HCT116 (cell line): ENCODE data around the gene CSK. TPM values are rescaled to one million over a fixed set of nuclear protein-coding genes. Genes with fewer than 3 reads are reported as not detected.
A peak's percentile ranks its signal among the peaks of the same experiment; 100 is the strongest.

Source experiments
- ATAC-seq: fragments of 200-7000 bp; cut with Tn5 transposase; 2 replicates; pipeline ENCODE4 v1.9.1; 2020; ENCODE audit warnings: mild to moderate bottlenecking, moderate library complexity
- BruUV-seq: library from RNA; stranded (reverse); fragments of 400-500 nt; replicated peaks from 2 replicates; lab custom pipeline; 2021; lab: Mats Ljungman, UMichigan
- CTCF ChIA-PET: fragments of 300-600 bp; sonication (Branson Sonifier 250); formaldehyde crosslinking; loops from one replicate; lab custom pipeline; 2021; ENCODE audit warnings: antibody characterized with exemption; lab: Charles Lee
- POLR2A ChIA-PET: fragments of 300-600, 350-600 bp; sonication (Branson Sonifier 250); formaldehyde crosslinking; loops from one replicate; lab custom pipeline; 2021; ENCODE audit warnings: antibody characterized with exemption; lab: Charles Lee
- RAD21 ChIA-PET, 2 experiments: fragments of 300-600 bp; sonication (Branson Sonifier 250); formaldehyde crosslinking; loops; one replicate each; lab custom pipeline; 2023; ENCODE audit warnings: low total read pairs in 2 of 2; ENCODE audit not compliant: uncharacterized antibody in 2 of 2, unreplicated experiment in 2 of 2, low non-redundant PET in 1 of 2; lab: Charles Lee
- DNase-seq: peaks from one replicate; pipeline ENCODE4 v3.0.0-alpha.2; 2010; ENCODE audit warnings: low read depth, low spot score
- H2AFZ ChIP-seq: fragments of 200-600 bp; shearing (Covaris generic), sonication (generic); 2 replicates; pipeline ENCODE4 v1.6.1; 2017; ENCODE audit warnings: low read depth, mixed run types, mixed read lengths, antibody characterized with exemption, low read length; ENCODE audit not compliant: poor library complexity, severe bottlenecking
- H3K27ac ChIP-seq: 2 replicates; pipeline ENCODE4 v1.5.1; 2012; ENCODE audit warnings: low read depth, low read length
- H3K27me3 ChIP-seq: fragments of 200-600 bp; sonication (generic); 2 replicates; pipeline ENCODE4 v1.6.1; 2016; ENCODE audit warnings: mixed run types, low read length, mixed read lengths; ENCODE audit not compliant: insufficient read depth
- H3K36me3 ChIP-seq, 2 experiments: fragments of 200-500 bp in 1 of 2; fragments of 200-600 bp in 1 of 2; sonication (Bioruptor generic) in 1 of 2; sonication (generic) in 1 of 2; 2 replicates each; pipeline versions ENCODE4 v1.5.1 to v1.6.1; 2014 to 2016; ENCODE audit warnings: low read length in 2 of 2, inconsistent platforms in 1 of 2, mixed read lengths in 1 of 2, mixed run types in 1 of 2; ENCODE audit not compliant: insufficient read depth in 2 of 2, control insufficient read depth in 1 of 2
- H3K4me1 ChIP-seq, 2 experiments: fragments of 200-600 bp in 1 of 2; sonication (generic) in 1 of 2; 2 replicates each; pipeline versions ENCODE4 v1.5.1 to v1.6.1; 2012 to 2017; ENCODE audit warnings: low read length in 2 of 2, inconsistent platforms in 1 of 2, mild to moderate bottlenecking in 1 of 2, mixed read lengths in 1 of 2, mixed run types in 1 of 2, moderate library complexity in 1 of 2; ENCODE audit not compliant: insufficient read depth in 2 of 2, control insufficient read depth in 1 of 2
- H3K4me2 ChIP-seq: fragments of 200-600 bp; sonication (generic); 2 replicates; pipeline ENCODE4 v1.6.1; 2017; ENCODE audit warnings: mixed run types, low read length, mixed read lengths
- H3K4me3 ChIP-seq, 2 experiments: fragments of 200-600 bp in 1 of 2; sonication (generic) in 1 of 2; replicated peaks in 1 of 2; 2 replicates each; pipeline ENCODE4 v1.5.1; 2011 to 2016; ENCODE audit warnings: low read length in 2 of 2, control low read depth in 1 of 2, low read depth in 1 of 2, mild to moderate bottlenecking in 1 of 2, mixed read lengths in 1 of 2, mixed run types in 1 of 2
- H3K79me2 ChIP-seq: fragments of 200-600 bp; sonication (generic); 2 replicates; pipeline ENCODE4 v1.6.1; 2017; ENCODE audit warnings: mild to moderate bottlenecking, mixed run types, low read length, moderate library complexity, mixed read lengths; ENCODE audit not compliant: insufficient read depth
- H3K9ac ChIP-seq: fragments of 200-600 bp; sonication (generic); 2 replicates; pipeline ENCODE4 v1.6.1; 2016; ENCODE audit warnings: low read length, mixed read lengths
- H3K9me2 ChIP-seq: fragments of 200-600 bp; sonication (generic), shearing (Covaris generic); 2 replicates; pipeline ENCODE4 v1.6.1; 2017; ENCODE audit warnings: mixed run types, mild to moderate bottlenecking, moderate library complexity; ENCODE audit not compliant: insufficient read depth
- H3K9me3 ChIP-seq, 2 experiments: fragments of 200-500 bp in 1 of 2; fragments of 200-600 bp in 1 of 2; sonication (Bioruptor generic) in 1 of 2; sonication (generic) in 1 of 2; 2 replicates each; pipeline ENCODE4 v1.6.1; 2014 to 2017; ENCODE audit warnings: low read length in 2 of 2, mixed read lengths in 2 of 2, inconsistent platforms in 1 of 2, low read depth in 1 of 2, mild to moderate bottlenecking in 1 of 2, mixed run types in 1 of 2, moderate library complexity in 1 of 2; ENCODE audit not compliant: control insufficient read depth in 1 of 2, insufficient read depth in 1 of 2
- H4K20me1 ChIP-seq: fragments of 200-600 bp; sonication (generic), shearing (Covaris generic); 2 replicates; pipeline ENCODE4 v1.6.1; 2017; ENCODE audit warnings: mixed run types, mild to moderate bottlenecking, moderate library complexity; ENCODE audit not compliant: insufficient read depth
- CBX3 ChIP-seq: IDR thresholded peaks from 2 replicates; pipeline ENCODE4 v1.6.1; 2012; ENCODE audit warnings: low read depth
- CEBPB ChIP-seq: IDR thresholded peaks from 2 replicates; pipeline ENCODE4 v1.6.1; 2012; ENCODE audit warnings: low read depth
- ELF1 ChIP-seq: IDR thresholded peaks from 2 replicates; pipeline ENCODE4 v1.6.1; 2012; ENCODE audit warnings: low read depth, borderline replicate concordance
- EZH2 ChIP-seq: fragments of 200-600 bp; sonication (generic); IDR thresholded peaks from 2 replicates; pipeline ENCODE4 v1.6.1; 2017; ENCODE audit warnings: antibody characterized with exemption, mixed run types
- FOSL1 ChIP-seq: IDR thresholded peaks from 2 replicates; pipeline ENCODE4 v1.6.1; 2012; ENCODE audit warnings: low read depth
- JUND ChIP-seq: IDR thresholded peaks from 2 replicates; pipeline ENCODE4 v1.6.1; 2012
- POLR2A ChIP-seq: IDR thresholded peaks from 2 replicates; pipeline ENCODE4 v1.7.0; 2011; ENCODE audit warnings: borderline replicate concordance; ENCODE audit not compliant: insufficient read depth, insufficient read length; ENCODE audit errors: extremely low read depth
- POLR2AphosphoS5 ChIP-seq: IDR thresholded peaks from 2 replicates; pipeline ENCODE4 v1.6.1; 2011; ENCODE audit warnings: mild to moderate bottlenecking, low read depth, low read length, moderate library complexity
- SRF ChIP-seq: IDR thresholded peaks from 2 replicates; pipeline ENCODE4 v1.6.1; 2012; ENCODE audit warnings: low read depth
- intact Hi-C: fragments of 100-400 bp; cut with micrococcal nuclease; formaldehyde crosslinking; loops from 2 replicates; pipeline ENCODE4 v1.10.0; 2022
- total RNA-seq: library from RNA; stranded (reverse); gene quantifications from one replicate; pipeline ENCODE4 v1.2.1, GENCODE V29; 2021; ENCODE audit not compliant: unreplicated experiment
- TF ChIP-seq, protein P1 (sequence below): IDR thresholded peaks from 2 replicates; pipeline ENCODE4 v1.6.1; 2012; ENCODE audit warnings: low read depth
- TF ChIP-seq, protein P2 (sequence below), 3 experiments: fragments of 200-600 bp in 1 of 3; sonication (generic) in 1 of 3; IDR thresholded peaks in 2 of 3; conservative IDR thresholded peaks in 1 of 3; 2 replicates each; pipeline ENCODE4 v1.5.1; 2012 to 2017; ENCODE audit warnings: low read depth in 2 of 3, low read length in 2 of 3, antibody characterized with exemption in 1 of 3, borderline replicate concordance in 1 of 3, control low read depth in 1 of 3, mild to moderate bottlenecking in 1 of 3, mixed read lengths in 1 of 3, mixed run types in 1 of 3, moderate library complexity in 1 of 3; ENCODE audit not compliant: insufficient read depth in 1 of 3
- TF ChIP-seq, protein P3 (sequence below): IDR thresholded peaks from 2 replicates; pipeline ENCODE4 v1.6.1; 2012

The CSK gene
- total RNA-seq, 1 experiment from 2014 or later, result 72.2 TPM

GRCh38 chr15:74752011-74752410 lies 29.9 kb upstream of the CSK start:
- Histone ChIP-seq H3K9ac (no peak overlapping the region), H3K4me3 (no peak overlapping the region), H3K79me2 (no peaks in the 10 kb centered on the region), H3K27me3 (no peaks in the 10 kb centered on the region), H3K4me1 (peaks cover 0 to 10% of the 10 kb centered on the region in 2 experiments; a peak in 2 of 4 replicates), H2AFZ (no peak overlapping the region), H3K4me2 (no peak overlapping the region), H3K9me3 (no peaks in the 10 kb centered on the region), H3K36me3 (no peaks in the 10 kb centered on the region), H3K9me2 (no peaks in the 10 kb centered on the region), H4K20me1 (no peaks in the 10 kb centered on the region), H3K27ac (no peak overlapping the region)
- ChIA-PET CTCF (no interaction called here), RAD21 (no interaction called here), POLR2A (no interaction called here)
- intact Hi-C loops, result no loop called here
- DNase-seq (no peak), ATAC-seq (peak; percentile 4; the same call in 1 of the 2 replicates)
- no peak for TF ChIP-seq POLR2AphosphoS5
- no peak for TF ChIP-seq ELF1
- TF ChIP-seq POLR2A, result no peak
- TF ChIP-seq SRF, result no peak
- TF ChIP-seq CBX3, result no peak
- no peak for TF ChIP-seq CEBPB
- no peak for TF ChIP-seq FOSL1
- no peak for TF ChIP-seq JUND
- TF ChIP-seq, protein P1, sequence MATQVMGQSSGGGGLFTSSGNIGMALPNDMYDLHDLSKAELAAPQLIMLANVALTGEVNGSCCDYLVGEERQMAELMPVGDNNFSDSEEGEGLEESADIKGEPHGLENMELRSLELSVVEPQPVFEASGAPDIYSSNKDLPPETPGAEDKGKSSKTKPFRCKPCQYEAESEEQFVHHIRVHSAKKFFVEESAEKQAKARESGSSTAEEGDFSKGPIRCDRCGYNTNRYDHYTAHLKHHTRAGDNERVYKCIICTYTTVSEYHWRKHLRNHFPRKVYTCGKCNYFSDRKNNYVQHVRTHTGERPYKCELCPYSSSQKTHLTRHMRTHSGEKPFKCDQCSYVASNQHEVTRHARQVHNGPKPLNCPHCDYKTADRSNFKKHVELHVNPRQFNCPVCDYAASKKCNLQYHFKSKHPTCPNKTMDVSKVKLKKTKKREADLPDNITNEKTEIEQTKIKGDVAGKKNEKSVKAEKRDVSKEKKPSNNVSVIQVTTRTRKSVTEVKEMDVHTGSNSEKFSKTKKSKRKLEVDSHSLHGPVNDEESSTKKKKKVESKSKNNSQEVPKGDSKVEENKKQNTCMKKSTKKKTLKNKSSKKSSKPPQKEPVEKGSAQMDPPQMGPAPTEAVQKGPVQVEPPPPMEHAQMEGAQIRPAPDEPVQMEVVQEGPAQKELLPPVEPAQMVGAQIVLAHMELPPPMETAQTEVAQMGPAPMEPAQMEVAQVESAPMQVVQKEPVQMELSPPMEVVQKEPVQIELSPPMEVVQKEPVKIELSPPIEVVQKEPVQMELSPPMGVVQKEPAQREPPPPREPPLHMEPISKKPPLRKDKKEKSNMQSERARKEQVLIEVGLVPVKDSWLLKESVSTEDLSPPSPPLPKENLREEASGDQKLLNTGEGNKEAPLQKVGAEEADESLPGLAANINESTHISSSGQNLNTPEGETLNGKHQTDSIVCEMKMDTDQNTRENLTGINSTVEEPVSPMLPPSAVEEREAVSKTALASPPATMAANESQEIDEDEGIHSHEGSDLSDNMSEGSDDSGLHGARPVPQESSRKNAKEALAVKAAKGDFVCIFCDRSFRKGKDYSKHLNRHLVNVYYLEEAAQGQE, result no peak
- no peak for TF ChIP-seq EZH2
- TF ChIP-seq, protein P2, sequence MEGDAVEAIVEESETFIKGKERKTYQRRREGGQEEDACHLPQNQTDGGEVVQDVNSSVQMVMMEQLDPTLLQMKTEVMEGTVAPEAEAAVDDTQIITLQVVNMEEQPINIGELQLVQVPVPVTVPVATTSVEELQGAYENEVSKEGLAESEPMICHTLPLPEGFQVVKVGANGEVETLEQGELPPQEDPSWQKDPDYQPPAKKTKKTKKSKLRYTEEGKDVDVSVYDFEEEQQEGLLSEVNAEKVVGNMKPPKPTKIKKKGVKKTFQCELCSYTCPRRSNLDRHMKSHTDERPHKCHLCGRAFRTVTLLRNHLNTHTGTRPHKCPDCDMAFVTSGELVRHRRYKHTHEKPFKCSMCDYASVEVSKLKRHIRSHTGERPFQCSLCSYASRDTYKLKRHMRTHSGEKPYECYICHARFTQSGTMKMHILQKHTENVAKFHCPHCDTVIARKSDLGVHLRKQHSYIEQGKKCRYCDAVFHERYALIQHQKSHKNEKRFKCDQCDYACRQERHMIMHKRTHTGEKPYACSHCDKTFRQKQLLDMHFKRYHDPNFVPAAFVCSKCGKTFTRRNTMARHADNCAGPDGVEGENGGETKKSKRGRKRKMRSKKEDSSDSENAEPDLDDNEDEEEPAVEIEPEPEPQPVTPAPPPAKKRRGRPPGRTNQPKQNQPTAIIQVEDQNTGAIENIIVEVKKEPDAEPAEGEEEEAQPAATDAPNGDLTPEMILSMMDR (IDR thresholded peaks at IDR 0.05 in 2 of 3, conservative IDR thresholded peaks at IDR 0.05 in 1 of 3; ENCODE audit: borderline replicate concordance in 1 of 3, insufficient read depth in 1 of 3, low read depth in 2 of 3, low read length in 2 of 3), result no peak
- TF ChIP-seq, protein P3, sequence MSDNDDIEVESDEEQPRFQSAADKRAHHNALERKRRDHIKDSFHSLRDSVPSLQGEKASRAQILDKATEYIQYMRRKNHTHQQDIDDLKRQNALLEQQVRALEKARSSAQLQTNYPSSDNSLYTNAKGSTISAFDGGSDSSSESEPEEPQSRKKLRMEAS, result no peak
- BruUV-seq, result no TSS peak
